Glutamatergic neuron (in vitro differentiated cells): Measurements from ENCODE around the gene NCK2. TPM values are rescaled to one million over a fixed set of nuclear protein-coding genes. Genes with fewer than 3 reads are reported as not detected.

Experiments used
- DNase-seq: peaks from one replicate; pipeline ENCODE4 v3.0.0; 2022
- H3K27ac Mint-ChIP-seq: one replicate; pipeline ENCODE4 v1.8.0; 2020; ENCODE audit warnings: mild to moderate bottlenecking, mixed read lengths, inconsistent platforms; ENCODE audit not compliant: unreplicated experiment
- H3K27me3 Mint-ChIP-seq: one replicate; pipeline ENCODE4 v1.8.0; 2020; ENCODE audit warnings: mild to moderate bottlenecking, moderate library complexity, mixed read lengths, inconsistent platforms; ENCODE audit not compliant: unreplicated experiment
- H3K36me3 Mint-ChIP-seq: one replicate; pipeline ENCODE4 v1.8.0; 2020; ENCODE audit warnings: mild to moderate bottlenecking, mixed read lengths, inconsistent platforms; ENCODE audit not compliant: unreplicated experiment
- H3K4me1 Mint-ChIP-seq: one replicate; pipeline ENCODE4 v1.8.0; 2020; ENCODE audit warnings: mild to moderate bottlenecking, low read depth, mixed read lengths, inconsistent platforms; ENCODE audit not compliant: unreplicated experiment
- H3K4me3 Mint-ChIP-seq: one replicate; pipeline ENCODE4 v1.8.0; 2020; ENCODE audit warnings: mild to moderate bottlenecking, mixed read lengths, inconsistent platforms; ENCODE audit not compliant: unreplicated experiment
- H3K9me3 Mint-ChIP-seq: one replicate; pipeline ENCODE4 v1.8.0; 2020; ENCODE audit warnings: mild to moderate bottlenecking, moderate library complexity, mixed read lengths, inconsistent platforms; ENCODE audit not compliant: unreplicated experiment
- CTCF ChIP-seq: fragments of 200-600 bp; sonication (generic); IDR thresholded peaks from one replicate; pipeline ENCODE4 v1.5.0; 2021; ENCODE audit not compliant: partially characterized antibody, unreplicated experiment
- total RNA-seq: library from RNA; stranded (reverse); fragmentation: NEBNext Ultra II Directional; extraction: Animal tissue kit (Norgen Biotek cat#: 25700); gene quantifications from one replicate; pipeline ENCODE4 v1.2.1, GENCODE V29; 2021; ENCODE audit not compliant: unreplicated experiment

The NCK2 gene
- total RNA-seq, 1 donor from 2014 or later, result 82.4 TPM

GRCh38 chr2:105750735-105751134, 6.0 kb downstream of the NCK2 start:
- no peaks in the 10 kb centered on the region for H3K36me3 Mint-ChIP-seq
- H3K4me3 Mint-ChIP-seq, result no peak overlapping the region
- peaks cover 63% of the 10 kb centered on the region for H3K4me1 Mint-ChIP-seq

GRCh38 chr2:105751272-105751671, 6.6 kb downstream of the NCK2 start:
- DNase-seq, result no peak
- Mint-ChIP-seq H3K27ac (no peak overlapping the region), H3K4me3 (no peak overlapping the region), H3K4me1 (peaks cover 64% of the 10 kb centered on the region), H3K27me3 (peaks cover 6% of the 10 kb centered on the region), H3K9me3 (peaks cover 6% of the 10 kb centered on the region), H3K36me3 (no peaks in the 10 kb centered on the region)
- TF ChIP-seq CTCF, result no peak

More at GRCh38 chr2:105750735-105751134, 6.0 kb downstream of the NCK2 start:
- DNase-seq, result no peak
- H3K27ac Mint-ChIP-seq, result no peak overlapping the region
- TF ChIP-seq CTCF, result no peak
- H3K27me3 Mint-ChIP-seq, result peaks cover 9% of the 10 kb centered on the region
- H3K9me3 Mint-ChIP-seq, result peaks cover 8% of the 10 kb centered on the region

- peaks cover 57% of the 10 kb centered on the region for H3K4me1 Mint-ChIP-seq
- peaks cover 2% of the 10 kb centered on the region for H3K9me3 Mint-ChIP-seq
- H3K4me3 Mint-ChIP-seq, result no peak overlapping the region
- H3K27ac Mint-ChIP-seq, result no peak overlapping the region
- no peak for TF ChIP-seq CTCF
- H3K36me3 Mint-ChIP-seq, result no peaks in the 10 kb centered on the region
- peaks cover 6% of the 10 kb centered on the region for H3K27me3 Mint-ChIP-seq
- DNase-seq, result no peak
Measured at GRCh38 chr2:105752691-105753358, 8.1 kb downstream of the NCK2 start.

GRCh38 chr2:105753380-105753779, 8.7 kb downstream of the NCK2 start:
- H3K36me3 Mint-ChIP-seq, result no peaks in the 10 kb centered on the region
- no peak for TF ChIP-seq CTCF
- H3K9me3 Mint-ChIP-seq, result peaks cover 2% of the 10 kb centered on the region
- H3K4me1 Mint-ChIP-seq, result peaks cover 54% of the 10 kb centered on the region
- DNase-seq, result no peak
- H3K27me3 Mint-ChIP-seq, result peaks cover 6% of the 10 kb centered on the region
- H3K4me3 Mint-ChIP-seq, result no peak overlapping the region
- no peak overlapping the region for H3K27ac Mint-ChIP-seq

GRCh38 chr2:105754011-105754410, 9.3 kb downstream of the NCK2 start:
- Mint-ChIP-seq H3K27me3 (peaks cover 6% of the 10 kb centered on the region), H3K27ac (no peak overlapping the region), H3K4me3 (no peak overlapping the region), H3K36me3 (no peaks in the 10 kb centered on the region), H3K4me1 (peaks cover 55% of the 10 kb centered on the region), H3K9me3 (peaks cover 2% of the 10 kb centered on the region)
- TF ChIP-seq CTCF, result no peak
- no peak for DNase-seq
